Measurements from ENCODE around the gene SLC51A.
"Not testable (repeated sequence)": the region's sequence is repeated elsewhere in the genome, so short reads cannot be mapped to it uniquely, and the experiment has no call there.

SLC51A gene

DNA sequence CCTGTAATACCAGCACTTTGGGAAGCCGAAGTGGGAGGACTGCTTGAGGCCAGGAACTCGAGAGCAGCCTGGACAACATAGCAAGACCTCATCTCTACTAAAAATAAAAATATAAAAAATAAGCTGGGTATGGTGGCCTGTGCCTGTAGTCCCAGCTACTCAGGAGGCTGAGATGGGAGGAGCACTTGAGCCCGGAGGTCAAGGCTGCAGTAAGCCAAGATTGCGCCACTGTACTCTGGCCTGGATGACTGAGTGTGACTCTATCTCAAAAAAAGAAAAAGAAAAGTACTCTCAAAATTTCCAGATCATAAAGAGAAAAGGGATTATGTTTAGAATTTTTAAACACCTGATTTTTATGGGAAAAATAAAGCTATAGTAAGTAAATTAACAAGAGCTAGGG lies 24.1 kb downstream of the SLC51A start:
- DNase-seq (ENCODE audit: low read depth) = no peak

DNA sequence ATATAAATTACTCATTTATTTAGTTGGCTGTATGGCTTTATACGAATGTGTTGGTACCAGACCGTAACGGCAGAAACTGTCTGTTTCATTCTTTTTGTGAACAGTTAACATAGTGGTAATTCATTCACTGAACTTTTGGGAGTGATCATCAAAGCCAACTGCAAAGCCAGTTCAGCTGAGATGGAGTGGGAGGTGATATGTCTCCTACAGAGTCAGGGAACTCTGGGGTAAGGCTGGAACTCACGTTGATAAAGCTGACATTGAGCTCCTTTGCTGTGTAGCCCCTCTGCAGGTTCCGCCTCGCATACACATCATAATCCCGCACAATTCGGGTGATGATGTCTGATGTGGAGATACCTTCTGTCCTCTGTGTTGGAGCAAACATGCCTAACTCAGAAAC lies 25.4 kb downstream of the SLC51A start:
- no peak for DNase-seq (ENCODE audit: low read depth)

DNA sequence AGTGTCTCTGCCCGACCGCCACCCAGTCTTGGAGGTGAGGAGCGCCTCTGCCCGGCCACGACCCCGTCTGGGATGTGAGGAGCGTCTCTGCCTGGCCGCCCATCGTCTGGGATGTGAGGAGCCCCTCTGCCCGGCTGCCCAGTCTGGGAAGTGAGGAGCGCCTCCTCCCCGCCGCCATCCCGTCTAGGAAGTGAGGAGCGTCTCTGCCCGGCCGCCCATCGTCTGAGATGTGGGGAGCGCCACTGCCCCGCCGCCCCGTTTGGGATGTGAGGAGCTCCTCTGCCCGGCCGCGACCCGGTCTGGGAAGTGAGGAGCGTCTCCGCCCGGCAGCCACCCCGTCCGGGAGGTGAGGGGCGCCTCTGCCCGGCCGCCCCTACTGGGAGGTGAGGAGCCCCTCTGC lies 27.8 kb downstream of the SLC51A start:
- not testable (repeated sequence) for DNase-seq (ENCODE audit: low read depth)

DNA sequence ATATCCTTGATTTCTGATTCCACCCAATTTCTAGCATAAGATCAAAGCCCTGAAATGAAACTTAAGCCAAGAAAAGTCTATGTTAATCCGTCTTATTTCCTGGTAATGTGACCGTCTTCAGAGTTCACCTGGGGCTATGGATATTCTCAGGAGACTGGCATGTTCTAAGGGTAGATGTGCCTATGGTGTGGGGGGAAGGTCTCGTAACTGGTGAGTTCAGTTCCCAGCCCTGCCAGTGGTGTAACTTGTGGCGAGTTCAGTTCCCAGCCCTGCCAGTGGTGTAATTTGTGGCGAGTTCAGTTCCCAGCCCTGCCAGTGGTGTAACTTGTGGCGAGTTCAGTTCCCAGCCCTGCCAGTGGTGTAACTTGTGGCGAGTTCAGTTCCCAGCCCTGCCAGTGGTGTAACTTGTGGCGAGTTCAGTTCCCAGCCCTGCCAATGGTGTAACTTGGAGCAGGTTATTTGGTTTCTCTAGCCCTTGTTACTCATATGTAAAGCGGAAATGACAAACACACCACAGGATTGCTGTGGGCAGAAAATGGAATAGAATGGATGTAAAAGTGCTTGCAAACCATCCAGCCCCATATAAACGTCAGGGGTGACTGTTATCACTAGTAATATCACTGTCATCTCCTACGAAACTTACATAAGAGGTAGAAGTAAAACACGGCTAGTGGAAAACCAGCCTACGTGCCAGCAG lies 30.4 kb downstream of the SLC51A start:
- DNase-seq (ENCODE audit: low read depth) = peak; percentile 49

DNA sequence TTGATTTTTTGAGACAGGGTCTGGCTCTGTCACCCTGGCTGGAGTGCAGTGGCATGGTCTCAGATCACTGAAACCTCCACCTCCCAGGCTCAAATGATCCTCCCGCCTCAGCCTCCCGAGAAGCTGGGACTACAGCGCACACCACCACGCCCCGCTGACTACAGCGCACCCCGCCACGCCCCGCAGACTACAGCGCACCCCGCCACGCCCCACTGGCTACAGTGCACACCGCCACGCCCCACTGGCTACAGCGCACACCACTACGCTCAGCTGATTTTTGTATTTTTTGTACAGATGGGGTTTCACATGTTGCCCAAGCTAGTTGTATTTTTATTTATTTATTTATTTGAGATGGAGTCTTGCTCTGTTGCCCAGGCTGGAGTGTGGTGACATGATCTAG lies 35.6 kb downstream of the SLC51A start:
- DNase-seq (ENCODE audit: low read depth) = no peak

DNA sequence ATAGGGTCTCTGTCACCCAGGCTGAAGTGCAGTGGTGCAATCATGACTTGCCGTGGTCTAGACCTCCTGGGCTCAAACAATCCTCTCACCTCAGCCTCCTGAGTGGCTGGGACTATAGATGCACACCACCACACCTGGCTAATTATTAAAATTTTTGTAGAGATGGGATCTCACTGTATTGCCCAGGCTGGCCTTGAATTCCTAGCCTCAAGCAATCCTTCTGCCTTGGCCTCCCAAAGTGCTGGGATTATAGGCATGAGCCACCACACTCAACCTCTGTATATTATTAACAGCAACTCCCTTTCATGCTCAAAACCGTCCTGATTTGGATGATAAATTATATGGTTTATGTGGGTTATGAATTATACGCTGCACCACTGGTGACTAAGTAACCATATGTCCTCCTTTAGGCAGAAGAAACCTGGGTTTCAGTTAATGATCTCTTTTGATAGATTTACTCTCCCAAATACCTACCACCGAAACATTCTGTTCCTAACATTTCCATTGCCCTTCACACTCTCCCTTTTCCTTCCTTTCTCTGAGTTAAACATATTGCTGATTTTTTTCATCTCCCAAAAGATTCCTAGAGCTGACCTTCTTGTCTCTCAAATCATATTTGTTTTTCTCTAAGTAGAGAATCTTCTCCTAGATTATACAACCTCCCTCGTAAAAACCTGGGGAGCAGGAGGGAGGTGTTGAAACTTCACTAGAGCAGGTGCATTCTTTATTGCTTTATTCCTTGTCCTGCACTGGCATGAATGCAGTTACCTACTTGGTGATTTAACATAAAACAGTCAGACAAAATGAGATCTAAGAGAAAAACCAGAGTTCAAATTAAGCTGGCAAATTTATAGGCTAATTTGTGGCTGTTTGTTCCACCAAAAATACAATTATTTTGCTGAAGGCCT lies 38.3 kb downstream of the SLC51A start:
- no peak for DNase-seq (ENCODE audit: low read depth)

DNA sequence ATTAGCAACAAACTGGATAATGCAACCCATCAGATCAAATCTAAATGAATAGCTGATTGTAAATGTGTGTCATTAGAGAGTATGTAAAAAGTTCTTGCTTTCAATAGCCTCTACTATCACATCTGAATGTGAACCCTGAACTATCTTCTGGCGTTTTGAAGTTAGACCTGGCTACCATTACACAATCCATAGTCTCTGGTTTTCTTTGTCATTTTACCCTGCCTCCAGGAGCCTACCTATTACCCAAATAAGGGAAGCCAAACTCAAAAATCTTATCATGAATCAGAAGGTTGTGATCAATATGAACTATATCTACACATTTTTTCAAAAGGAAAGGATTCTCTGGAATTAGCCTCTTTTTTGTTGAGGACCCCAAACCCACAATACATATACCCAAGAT lies 39.4 kb downstream of the SLC51A start:
- DNase-seq (ENCODE audit: low read depth) = no peak

DNA sequence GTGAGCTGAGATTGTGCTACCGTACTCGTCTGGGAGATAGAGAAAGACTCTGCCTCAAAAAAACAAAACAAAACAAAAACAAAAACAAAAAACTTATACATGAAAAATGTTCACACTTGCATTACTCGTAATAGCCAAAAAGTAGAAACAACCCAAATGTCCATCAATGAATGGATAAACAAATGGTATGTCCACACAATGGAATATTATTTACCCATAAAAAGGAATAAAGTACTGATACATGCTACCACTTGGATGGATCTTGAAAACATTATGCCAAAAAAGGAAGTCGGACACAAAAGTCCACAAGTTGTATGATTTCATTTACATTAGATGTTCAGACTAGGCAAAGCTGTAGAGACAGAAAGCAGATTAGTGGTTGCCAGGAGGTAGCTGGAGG lies 44.5 kb downstream of the SLC51A start:
- DNase-seq (ENCODE audit: low read depth) = no peak

DNA sequence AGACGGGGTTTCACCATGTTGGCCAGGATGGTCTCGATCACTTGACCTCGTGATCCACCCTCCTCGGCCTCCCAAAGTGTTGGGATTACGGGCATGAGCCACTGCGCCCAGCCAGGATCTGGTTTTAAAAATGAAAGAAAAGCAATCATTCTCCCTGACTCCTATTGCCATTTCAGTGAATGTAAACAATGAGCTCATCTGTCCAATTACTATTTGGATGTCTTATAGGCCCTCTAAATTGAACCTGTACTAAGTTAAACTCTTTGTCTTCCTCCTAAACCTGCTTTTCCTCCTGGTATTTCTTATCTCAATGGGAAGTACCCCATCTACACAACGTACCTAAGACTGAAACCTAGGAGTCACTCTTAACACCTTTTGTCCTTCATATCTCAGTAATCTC lies 47.5 kb downstream of the SLC51A start:
- DNase-seq (ENCODE audit: low read depth) = no peak

DNA sequence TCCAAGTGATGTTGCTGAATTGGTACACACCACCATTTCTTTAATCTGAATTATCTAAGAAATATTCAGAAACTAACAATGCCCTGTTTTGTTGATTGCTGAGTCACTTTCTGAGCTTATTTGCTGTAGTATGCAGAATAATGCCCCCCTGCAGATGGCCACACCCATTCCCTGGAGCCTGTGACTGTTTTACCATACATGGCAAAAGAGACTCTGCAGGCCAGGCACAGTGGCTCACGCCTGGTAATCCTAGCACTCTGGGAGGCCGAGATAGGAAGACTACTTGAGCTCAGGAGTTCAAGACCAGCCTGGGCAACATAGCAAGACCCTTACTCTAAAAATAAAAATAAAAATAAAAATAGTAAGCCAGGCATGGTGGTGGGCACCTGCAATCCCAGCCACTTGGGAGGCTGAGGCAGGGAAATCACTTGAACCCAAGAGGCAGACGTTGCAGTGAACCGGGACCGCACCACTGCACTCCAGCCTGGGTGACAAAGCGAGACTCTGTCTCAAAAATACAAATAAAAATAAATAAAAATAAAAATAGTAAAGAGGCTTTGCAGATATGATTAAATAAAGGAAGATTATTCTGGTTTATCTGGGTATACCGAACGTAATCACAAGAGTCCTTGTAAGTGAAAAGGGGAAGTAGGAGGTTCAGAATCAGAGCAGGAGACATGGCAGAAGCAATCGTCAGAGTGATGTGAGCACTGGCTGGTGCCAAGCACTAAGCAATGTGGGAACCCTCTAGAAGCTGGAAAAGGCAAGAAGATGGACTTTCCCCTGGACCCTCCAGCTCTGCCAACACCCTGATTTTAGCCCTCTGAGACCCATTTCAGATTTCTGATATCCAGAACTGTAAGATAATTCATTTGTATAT lies 52.2 kb downstream of the SLC51A start:
- DNase-seq (ENCODE audit: low read depth) = no peak

DNA sequence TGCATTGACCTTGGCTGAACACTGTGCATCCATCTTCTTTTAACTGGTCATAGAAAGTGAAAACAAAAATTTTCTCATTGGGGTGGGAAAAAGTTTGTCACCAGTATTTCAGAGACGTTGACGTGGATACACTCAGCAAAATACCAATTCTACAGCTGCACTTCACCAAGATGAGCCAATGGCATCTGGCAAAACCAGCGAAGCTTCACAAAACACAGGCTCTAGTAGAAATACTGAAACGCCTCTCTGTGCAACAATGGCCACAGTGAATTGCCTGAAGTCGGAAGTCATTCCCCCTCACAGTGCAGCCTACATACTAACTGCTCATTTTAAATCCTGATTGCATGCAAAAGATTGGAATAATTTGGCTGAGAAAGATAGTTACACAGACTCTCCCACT lies 54.2 kb downstream of the SLC51A start:
- DNase-seq (ENCODE audit: low read depth) = no peak

DNA sequence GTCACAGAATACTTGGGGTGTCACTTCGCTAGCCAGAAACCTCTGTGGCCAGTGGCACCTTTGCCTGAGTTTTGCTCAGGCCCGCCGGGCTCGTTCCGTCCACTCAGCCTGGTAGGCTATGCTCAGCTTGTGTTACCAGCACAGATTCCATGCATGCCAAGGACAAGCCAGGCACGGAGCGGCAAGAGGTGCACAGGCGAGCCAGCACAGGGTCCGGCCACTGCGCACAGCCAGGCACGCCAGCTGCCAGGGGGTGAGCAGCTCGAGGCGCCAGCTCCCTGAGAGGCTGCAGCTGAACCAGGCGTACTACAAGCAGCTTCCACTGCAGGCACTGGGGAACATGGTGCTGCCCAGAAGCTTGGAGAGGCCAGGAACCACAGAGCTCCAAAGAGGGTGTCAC lies 56.5 kb downstream of the SLC51A start:
- DNase-seq (ENCODE audit: low read depth) = no peak

DNA sequence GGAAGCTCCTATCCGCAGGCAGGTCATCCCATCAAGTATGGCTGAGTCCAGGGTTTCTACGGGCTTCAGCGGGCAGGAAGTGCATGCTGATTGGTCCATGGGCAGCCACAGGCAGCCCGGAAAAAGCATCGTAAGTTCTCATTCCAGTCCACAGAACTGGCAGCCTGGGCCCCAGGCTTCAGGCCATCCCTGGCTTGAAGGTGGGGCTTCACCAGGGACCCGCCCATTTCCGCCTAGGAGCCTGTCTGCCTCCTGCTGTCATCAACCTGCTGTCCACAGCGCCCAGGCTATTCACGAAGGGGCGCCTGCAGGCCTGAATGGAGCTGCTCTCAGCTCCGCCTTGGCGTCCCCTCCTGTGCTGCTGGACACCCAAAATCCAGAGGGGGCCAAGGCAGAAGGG lies 57.3 kb downstream of the SLC51A start:
- no peak for DNase-seq (ENCODE audit: low read depth)

DNA sequence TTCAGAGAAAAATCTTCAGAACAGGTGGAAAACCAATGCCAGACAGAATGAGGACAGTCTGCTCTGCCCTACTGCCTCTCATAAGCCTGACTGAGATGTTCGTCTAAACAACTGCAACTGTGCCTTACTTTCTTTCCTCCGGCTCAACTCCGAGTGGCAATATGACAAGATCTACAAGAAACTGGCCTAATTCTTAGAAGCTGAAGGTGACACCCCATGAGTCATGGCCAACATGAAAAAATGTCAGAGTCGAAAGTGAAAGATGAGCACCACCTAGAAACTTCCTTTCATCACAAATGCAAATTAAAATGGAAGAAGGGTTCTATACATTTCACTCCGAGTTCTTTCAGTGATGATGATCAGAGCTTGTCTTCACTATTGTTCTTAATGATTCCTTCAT lies 58.3 kb downstream of the SLC51A start:
- DNase-seq (ENCODE audit: low read depth) = no peak

DNA sequence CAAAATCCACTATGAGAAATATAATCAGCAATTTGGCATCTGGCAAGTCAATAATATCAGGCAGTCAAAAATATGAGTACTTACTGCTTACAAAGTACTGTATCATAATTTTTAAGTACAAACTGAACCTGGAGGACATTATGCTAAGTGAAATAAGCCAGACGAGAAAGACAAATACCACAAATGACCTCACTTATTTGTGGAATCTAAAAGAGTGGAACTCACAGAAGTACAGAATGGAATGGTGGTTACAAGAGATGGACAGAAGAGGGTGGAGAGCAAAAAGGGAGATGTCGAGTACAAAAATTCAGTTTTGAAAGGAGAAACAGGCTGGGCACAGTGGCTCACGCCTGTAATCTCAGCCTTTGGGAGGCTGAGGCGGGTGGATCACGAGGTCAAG lies 58.8 kb downstream of the SLC51A start:
- DNase-seq (ENCODE audit: low read depth) = no peak

DNA sequence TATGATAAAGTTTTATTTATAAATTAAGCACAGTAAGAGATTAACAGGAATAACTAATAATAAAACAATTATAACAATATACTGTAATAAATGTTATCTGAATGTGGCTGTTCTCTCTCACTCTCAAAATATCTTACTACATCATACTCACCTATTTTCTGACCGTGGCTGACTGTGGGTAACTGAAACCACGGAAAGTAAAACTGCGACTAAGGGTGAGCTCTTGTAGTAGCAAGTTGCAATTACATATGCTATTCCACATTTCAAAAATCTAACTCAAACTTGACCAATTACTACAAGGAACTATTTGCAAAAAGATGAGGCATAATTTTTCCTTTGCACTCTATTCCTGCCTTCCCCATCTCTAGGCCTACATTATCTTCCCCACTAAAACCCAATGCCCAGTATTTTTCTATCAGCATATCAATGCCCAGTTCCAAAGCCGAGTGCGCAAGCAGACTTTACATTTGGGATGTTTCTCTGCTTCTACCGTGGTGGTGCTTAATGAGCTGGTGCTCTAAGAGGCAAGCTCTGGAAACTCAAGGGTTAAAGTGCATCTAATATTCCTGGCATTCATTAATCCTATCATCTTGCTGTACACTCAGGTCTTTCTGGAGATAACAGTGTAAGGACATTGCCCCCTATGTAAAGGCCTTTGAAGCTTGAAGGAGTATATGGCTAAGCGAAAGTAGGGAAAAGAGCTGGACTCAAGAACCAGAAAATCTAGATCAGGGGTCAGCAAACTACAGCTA lies 64.5 kb downstream of the SLC51A start:
- DNase-seq (ENCODE audit: low read depth) = no peak

DNA sequence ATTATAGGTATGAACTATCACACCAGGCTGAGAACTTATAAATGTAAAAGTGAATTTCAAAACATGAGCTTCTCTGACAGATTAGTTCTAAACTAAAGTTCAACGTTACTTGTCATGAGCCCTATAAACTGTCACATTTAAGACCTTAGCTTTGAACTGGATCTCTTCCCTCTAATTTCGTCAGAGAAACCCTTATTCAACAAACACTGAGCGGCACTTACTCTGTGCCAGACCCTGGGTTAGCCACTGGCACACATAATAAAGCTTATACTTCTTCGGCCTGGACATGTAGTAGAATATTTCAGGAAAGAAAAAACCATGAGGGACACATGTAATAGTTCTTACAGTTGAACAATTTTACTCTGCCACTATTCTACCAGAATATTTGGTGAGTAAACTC lies 65.6 kb downstream of the SLC51A start:
- no peak for DNase-seq (ENCODE audit: low read depth)
